Measurements from ENCODE around the gene COL25A1.

Gene COL25A1

GRCh38 chr4:109302361-109303139 lies at the start of gene COL25A1:
COL25A1 (minus strand) TSS chr4:109302658.
- DNase-seq: peak; percentile 53

GRCh38 chr4:109350121-109350520 lies 47.7 kb upstream of the COL25A1 start:
- DNase-seq: no peak

DNA sequence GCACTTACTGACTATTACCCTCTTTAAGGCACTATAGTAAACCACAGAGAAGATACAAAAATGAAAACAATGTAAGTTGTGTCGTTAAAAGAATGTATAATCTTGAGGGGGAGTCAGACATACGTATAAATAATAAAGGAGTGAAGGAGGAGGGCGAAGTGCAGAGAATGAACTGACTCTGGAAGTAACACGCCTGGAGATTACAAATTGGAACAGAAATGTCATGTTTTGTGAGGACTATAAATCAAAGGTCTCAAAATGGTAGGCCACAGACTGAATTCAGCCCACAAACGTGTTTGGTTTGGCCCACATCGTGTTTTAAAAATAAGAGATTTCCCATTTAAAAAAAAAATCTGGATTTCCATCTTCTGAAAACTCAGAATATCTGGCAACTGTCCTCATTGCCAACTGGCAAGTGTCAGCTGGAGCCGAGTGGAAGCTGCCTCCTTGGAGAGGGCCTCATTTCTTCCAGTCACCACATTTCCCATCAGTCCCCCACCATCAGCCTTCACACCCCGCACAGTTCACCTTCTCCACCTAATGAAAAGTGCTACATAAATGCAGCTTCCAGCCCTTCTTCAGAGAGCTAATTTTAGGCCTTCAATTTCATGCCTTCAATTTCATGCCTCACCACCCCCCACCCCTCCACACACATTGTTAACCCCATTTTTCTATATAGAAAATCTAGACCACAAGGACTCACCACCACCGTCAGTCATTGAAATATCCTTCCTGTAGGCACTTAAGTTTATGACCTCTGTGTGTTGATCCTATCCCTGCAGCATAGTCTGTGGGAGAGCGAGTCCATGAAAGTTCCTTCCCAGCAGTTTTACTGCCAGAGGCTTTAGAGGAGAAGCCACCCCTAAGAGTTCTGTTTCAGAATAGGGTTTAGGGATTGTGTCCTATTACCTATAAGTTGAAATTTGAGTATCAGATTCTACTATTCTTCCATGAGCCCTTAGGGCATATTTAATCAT lies 32.0 kb upstream of the COL25A1 start:
- no peak for DNase-seq

GRCh38 chr4:109332926-109333464 lies 30.5 kb upstream of the COL25A1 start:
- no peak for DNase-seq

DNA sequence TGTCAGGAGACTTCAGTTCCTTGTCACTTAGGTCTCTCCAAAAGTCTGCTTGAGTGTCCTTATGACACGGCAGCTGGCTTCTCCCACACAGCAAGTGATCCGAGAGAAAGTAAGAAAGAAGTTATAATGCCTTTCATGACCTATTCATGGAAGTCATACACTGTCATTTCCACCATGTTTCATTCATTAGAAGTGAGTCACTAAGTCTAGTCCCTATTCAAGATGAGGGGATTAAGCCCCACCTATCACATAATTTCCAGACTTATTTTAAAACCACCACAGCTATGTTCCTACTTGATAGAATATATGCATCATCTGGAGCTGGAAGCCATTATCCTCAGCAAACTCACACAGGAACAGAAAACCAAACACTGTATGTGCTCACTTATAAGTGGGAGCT lies 25.2 kb upstream of the COL25A1 start:
- no peak for DNase-seq

DNA sequence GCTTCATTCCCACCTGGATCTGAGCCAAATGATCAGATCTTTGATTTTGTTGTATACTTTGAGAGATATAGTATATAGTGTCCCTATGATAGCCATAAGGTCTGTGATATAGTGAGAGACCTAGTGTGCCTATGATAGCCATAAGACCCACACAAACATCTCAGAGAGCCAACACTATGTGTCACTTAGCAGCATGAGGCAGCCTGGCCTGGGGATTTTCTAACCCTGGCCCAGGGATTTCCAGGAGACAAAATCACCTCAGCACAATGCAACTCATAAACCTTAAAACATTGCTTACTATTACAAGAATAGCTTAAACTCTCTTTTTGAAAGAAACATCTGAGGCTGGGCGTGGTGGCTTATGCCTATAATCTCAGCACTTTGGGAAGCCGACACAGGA lies 23.2 kb upstream of the COL25A1 start:
- no peak for DNase-seq

- DNase-seq: no peak
Measured at GRCh38 chr4:109323348-109323747, 20.9 kb upstream of the COL25A1 start.

DNA sequence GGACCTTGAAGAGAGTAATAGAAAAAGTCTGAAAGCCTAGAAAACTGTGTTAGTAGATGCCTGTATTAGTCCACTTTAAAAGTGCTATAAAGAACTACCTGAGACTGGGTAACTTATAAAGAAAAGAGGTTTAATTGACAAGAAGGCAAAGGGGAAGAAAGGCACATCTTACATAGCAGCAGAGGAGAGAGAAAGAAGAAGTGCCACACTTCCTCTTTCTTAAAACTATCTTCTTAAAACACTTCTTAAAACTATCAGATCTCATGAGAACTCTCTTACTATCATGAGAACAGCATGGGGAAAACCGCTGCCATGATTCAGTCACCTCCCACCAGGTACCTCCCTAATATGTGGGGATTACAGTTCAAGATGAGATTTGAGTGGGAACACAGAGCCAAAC lies 18.8 kb upstream of the COL25A1 start:
- DNase-seq: no peak

GRCh38 chr4:109319684-109320083 lies 17.2 kb upstream of the COL25A1 start:
- no peak for DNase-seq

DNA sequence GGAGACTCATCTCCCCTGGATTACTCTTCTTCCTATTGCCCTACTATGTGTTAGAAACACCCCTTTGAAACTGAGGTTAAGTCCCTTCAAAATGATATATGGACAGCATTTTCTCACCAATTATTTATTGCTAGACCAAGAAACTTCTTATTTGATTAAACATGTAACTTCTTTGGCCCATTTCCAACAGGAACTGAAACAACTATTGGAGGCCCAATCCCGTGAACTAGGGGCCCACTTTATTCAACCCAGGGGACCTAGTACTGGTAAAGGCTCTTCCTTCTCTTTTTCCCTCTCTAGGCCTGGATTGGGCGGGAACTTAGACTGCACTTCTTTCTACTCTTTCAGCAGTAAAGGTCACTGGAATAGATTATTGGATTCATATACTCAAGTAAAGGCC lies 16.7 kb upstream of the COL25A1 start:
- DNase-seq: no peak

- no peak for DNase-seq
Measured at GRCh38 chr4:109315818-109316217, 13.4 kb upstream of the COL25A1 start.

GRCh38 chr4:109315341-109315740 lies 12.9 kb upstream of the COL25A1 start:
- no peak for DNase-seq

GRCh38 chr4:109313168-109314133 lies 11.0 kb upstream of the COL25A1 start:
- DNase-seq: no peak

GRCh38 chr4:109303140-109303496 lies 660 bp upstream of the COL25A1 start:
- no peak for DNase-seq

GRCh38 chr4:109301651-109302360 lies 652 bp downstream of the COL25A1 start:
- no peak for DNase-seq

GRCh38 chr4:109298279-109299010 lies 4.0 kb downstream of the COL25A1 start:
- DNase-seq: no peak

DNA sequence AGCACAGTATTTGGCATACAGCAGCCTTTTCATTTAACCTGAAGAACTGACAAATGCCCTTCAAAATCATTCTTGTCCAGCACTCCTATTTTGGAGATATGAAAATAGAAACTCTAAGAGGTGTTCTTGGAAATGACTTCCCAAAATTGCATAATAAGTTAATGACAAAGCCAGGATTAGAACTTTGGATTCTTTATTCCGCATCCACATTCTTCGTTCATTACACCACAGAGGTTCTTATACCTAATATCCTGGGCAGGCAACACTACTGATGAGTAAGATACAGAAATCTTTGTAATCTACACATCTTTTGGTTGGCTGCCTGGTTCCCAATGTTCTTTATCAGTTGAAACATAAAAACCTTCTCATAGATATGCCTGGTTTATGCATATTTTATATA lies 5.9 kb downstream of the COL25A1 start:
- DNase-seq: no peak

GRCh38 chr4:109295081-109295480 lies 7.4 kb downstream of the COL25A1 start:
- no peak for DNase-seq

GRCh38 chr4:109294468-109295020 lies 7.9 kb downstream of the COL25A1 start:
- no peak for DNase-seq

DNA sequence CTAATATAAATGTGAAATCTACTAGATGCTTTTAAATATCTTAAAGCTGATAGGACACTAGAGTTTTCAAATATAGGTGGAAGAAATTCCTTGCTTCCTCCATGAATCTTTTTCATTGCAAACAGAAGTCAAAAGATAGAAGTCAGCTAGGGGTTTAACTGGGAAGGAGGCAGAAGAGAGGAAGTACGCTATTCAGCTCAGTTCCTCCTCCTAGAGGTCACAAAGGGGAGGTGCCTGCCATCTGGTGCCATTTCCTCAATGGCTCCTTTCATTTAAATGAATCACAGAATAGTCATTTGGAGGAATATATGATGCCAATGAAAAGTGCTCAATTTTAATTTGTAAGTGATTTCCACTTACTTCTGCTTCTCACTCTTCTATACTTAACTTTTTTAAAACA lies 8.5 kb downstream of the COL25A1 start:
- peak; percentile 4 for DNase-seq

Data from CD4-positive, alpha-beta T cell treated with Interleukin-6 for 4 hours (primary cell).